HCEC 1CT (cell line): ENCODE data around the gene KCNJ4.

Experiments used
- DNase-seq: peaks from one replicate; pipeline ENCODE4 v3.0.0-alpha.2; 2017

KCNJ4 gene

GRCh38 chr22:38452373-38453065 lies 2.5 kb downstream of the KCNJ4 start:
- DNase-seq, result no peak

- no peak for DNase-seq
Observed at GRCh38 chr22:38451864-38452263, 3.1 kb downstream of the KCNJ4 start.

- no peak for DNase-seq
Observed at GRCh38 chr22:38451404-38451803, 3.6 kb downstream of the KCNJ4 start.

- no peak for DNase-seq
Observed at GRCh38 chr22:38450234-38450797, 4.7 kb downstream of the KCNJ4 start.

DNA sequence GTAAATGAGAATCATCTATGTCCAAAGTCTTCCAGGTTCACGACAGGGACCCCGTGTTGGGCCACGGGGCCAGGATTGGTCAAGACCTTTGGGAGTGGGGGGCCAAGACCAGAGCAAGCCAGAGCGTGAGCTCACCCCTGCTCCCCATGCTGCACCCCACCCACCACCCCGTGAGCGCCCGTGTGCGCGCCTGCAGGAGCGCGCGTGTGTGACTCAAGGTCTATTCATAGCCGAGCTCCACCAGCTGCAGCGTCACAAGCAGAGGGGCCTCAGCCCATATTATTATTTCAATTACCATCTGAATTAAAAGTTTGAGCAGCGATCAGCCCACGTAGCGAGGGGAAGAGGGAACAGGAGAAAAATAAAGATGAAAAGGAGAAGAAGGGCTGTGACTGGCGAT lies 5.2 kb downstream of the KCNJ4 start:
- no peak for DNase-seq

- DNase-seq, result no peak
Observed at GRCh38 chr22:38448945-38449745, 5.9 kb downstream of the KCNJ4 start.

GRCh38 chr22:38446018-38446601 lies 8.9 kb downstream of the KCNJ4 start:
- no peak for DNase-seq

GRCh38 chr22:38444783-38445182 lies 10.2 kb downstream of the KCNJ4 start:
- DNase-seq, result no peak

- DNase-seq, result no peak
Observed at GRCh38 chr22:38443628-38444521, 11.1 kb downstream of the KCNJ4 start.

DNA sequence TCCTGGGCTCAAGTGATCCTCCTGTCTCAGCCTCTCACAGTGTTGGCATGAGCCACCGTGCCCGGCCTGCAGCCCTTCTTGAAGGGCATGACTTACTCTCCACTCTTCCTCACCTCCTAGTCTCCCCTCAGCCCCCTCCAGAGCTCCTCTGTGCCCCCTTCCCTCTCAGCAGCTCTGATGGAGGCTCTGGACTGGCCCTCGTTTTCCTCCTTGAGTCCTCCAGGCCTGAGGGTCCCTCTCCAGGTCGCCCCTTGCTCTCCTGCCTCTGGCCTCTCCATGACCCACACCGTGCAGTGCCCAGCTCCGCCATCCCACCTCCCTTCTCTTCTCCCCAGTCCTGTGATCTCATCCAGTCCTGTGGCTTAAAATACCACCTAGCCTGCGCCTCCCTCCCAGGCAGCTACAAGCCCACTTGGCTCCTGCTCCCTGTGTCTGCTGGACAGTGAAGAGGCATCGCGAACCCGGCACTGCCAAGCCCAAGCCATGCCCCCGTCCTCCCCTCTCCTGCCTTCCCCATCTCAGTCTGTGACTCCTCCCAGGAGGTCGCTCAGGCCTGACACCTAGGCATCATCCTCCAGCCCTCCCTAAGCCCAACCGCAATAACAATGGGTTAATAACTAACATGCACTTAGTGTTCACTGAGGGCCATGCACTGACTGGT lies 11.9 kb downstream of the KCNJ4 start:
- DNase-seq, result no peak

DNA sequence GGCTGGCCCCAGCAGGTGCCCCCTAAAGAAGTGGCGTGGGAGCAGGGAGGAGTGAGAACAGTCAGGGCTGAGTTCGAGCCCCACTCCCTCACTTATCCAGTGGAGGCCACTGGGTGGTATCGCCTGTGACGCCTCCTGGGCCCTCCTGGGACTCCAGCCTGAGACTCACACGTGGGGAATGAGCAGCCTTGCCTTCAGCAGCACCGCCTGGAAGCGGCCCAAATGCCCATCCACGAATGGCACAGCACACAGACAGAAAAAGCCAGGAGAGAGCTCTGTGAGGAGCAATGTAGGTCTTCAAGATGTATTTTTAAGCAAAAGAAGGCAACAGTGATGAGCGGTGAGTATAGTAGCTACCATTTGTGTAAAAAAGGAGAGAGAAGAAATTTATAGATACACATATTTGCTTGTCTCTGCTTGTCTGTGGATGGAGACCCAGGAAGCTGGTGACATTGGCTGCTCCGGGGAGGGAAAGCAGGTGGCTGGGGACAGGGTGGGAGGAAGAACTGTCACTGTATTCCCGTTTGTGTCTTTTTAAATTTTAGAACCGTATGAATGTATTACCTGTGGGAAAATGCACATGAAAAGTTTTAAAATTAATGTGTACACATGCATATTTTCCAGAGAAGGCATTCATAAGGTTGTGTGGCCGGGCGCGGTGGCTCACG lies 13.2 kb downstream of the KCNJ4 start:
- DNase-seq, result no peak

- no peak for DNase-seq
Observed at GRCh38 chr22:38440747-38441350, 14.2 kb downstream of the KCNJ4 start.

DNA sequence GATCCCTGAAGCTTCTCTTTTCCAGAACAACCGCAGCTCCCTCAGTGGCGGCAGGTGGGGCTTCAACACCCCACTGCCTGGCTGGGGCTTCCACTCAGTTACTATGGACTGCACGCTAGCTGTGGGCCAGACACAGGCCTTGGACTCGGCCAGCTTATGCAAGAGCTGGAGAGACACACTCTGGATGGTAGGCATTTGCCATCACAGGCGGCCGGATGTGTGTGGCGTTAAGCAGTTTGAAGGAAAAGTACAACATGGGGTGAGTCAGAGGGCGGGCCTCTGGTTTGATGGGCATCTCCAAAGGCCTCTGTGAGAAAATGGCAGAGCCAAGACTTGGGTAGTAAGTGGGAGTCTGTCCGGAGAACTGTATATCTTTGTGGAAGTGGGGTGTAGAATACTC lies 17.6 kb downstream of the KCNJ4 start:
- peak; percentile 15 for DNase-seq

DNA sequence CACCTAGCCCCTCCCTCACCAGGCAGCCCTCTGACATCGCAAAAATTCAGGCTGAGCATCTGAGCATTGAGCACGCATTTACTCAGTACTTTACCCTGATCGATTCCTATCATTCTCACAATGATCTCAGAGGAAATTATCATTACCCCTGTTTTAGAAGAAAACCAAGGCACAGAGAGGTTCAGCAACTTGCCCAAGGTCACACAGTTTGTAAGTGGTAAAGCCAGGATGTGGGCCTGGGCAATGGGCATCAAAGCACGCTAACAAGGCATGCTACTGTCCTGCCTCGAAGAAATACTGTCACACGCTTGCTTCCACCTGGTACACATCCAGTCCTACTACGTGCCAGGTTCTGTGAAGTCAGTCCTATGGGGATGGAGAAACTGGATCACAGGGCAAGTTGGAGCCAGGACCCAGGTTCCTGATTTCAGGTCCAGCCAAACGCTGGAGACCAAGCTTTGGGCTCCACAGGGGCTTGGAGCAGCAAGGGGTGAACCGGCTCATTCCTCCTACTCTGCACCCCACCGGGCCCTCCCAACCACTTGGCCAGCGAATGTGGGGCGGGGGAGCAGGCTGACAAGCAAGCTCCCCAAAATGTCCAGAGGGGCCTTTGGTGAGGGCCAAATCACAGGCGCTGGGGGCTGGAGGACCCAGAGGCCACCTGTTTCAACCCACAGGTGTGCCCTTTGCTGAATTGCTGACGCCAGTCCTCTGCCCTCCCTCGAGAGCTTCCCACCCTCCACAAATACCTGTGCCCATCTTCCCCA lies 18.2 kb downstream of the KCNJ4 start:
- DNase-seq, result no peak

- no peak for DNase-seq
Observed at GRCh38 chr22:38435965-38436364, 19.0 kb downstream of the KCNJ4 start.

DNA sequence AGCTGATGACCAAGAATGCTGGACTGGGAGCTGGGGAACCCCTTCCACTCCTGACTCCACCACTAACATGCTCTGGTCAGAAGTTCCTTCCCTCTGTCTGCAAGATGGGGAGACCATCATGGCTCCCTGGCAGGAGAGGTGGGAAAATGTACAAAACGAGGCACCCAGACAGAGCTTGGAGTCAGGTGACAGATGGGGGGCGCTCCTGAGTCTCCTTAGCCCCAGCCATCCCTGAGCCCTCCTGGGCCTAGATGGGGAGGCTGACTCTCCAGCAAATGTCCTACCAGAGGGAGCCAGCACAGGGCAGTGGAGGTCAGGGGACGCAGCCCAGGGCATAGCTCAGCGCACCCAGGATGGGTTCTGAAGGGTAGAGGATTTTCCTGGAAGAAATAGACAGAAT lies 20.0 kb downstream of the KCNJ4 start:
- no peak for DNase-seq

GRCh38 chr22:38433871-38434270 lies 21.1 kb downstream of the KCNJ4 start:
- no peak for DNase-seq

- no peak for DNase-seq
Observed at GRCh38 chr22:38432264-38432663, 22.7 kb downstream of the KCNJ4 start.

- no peak for DNase-seq
Observed at GRCh38 chr22:38431266-38432010, 23.6 kb downstream of the KCNJ4 start.
